Omental fat pad (tissue), 4 donors: ENCODE results near the gene WDR53. TPM values are rescaled to one million over a fixed set of nuclear protein-coding genes. Genes with fewer than 3 reads are reported as not detected.
"Not testable (repeated sequence)": the region's sequence is repeated elsewhere in the genome, so short reads cannot be mapped to it uniquely, and the experiment has no call there.

Experiments
- ATAC-seq: fragments of 150-250 bp; one replicate; pipeline ENCODE4 v1.9.1; 2016; ENCODE audit warnings: mild to moderate bottlenecking, moderate library complexity; ENCODE audit not compliant: low FRiP score
- DNase-seq: peaks from one replicate; pipeline ENCODE4 v3.0.0-alpha.2; 2019; ENCODE audit warnings: low spot score
- total RNA-seq, 4 donors: library from RNA; depleted of rRNA; stranded (reverse); fragments of >200 nt; gene quantifications; one replicate each; pipeline ENCODE4 v1.1.0, GENCODE V29; 2016
- TF ChIP-seq, protein P1 (sequence below), 3 donors: fragments of 450-650 bp; IDR thresholded peaks; one replicate each; pipeline ENCODE4 v1.5.1; 2016 to 2017; ENCODE audit warnings: antibody characterized with exemption in 3 of 3, mild to moderate bottlenecking in 3 of 3, moderate library complexity in 2 of 3

Gene WDR53
- total RNA-seq, 4 donors from 2014 or later, result 2.4 to 5.6 (median 3.5) TPM

DNA sequence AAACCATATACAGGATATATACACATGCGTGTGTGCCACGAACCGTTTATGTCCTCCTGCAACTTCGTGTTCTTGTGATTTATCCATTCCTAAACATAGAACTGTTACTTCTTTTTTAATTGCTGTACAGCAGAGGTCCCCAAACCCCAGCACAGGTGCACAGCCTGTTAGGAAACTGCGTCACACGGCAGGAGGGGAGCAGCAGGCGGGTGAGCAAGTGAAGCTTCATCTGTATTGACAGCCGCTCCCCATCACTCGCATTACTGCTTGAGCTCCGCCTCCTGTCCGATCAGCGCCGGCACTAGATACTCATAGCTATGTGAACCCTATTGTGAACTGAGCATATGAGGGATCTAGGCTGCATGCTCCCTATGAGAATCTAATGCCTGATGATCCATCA is 36.2 kb upstream of the WDR53 start:
- ATAC-seq (no peak), DNase-seq (no peak)
- TF ChIP-seq, protein P1, sequence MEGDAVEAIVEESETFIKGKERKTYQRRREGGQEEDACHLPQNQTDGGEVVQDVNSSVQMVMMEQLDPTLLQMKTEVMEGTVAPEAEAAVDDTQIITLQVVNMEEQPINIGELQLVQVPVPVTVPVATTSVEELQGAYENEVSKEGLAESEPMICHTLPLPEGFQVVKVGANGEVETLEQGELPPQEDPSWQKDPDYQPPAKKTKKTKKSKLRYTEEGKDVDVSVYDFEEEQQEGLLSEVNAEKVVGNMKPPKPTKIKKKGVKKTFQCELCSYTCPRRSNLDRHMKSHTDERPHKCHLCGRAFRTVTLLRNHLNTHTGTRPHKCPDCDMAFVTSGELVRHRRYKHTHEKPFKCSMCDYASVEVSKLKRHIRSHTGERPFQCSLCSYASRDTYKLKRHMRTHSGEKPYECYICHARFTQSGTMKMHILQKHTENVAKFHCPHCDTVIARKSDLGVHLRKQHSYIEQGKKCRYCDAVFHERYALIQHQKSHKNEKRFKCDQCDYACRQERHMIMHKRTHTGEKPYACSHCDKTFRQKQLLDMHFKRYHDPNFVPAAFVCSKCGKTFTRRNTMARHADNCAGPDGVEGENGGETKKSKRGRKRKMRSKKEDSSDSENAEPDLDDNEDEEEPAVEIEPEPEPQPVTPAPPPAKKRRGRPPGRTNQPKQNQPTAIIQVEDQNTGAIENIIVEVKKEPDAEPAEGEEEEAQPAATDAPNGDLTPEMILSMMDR (IDR thresholded peaks at IDR 0.05), result no peak

DNA sequence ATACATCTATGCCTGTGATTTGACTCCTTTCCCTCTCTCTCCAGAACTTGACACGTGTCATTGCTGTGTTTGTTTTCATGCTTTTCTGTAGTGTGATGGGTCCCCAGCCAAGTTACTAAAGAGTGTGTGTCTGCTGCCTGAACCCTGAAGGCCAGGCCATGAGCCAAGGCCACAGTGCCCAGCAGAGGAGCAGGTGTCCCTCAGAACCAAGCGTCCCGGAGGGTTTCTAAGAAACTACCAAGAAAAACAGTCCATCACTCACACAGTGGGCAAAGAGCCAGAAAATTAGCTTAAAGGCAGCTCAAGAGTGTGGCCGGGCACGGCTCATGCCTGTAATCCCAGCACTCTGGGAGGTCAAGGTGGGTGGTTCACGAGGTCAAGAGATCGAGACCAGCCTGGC is 35.3 kb upstream of the WDR53 start:
- TF ChIP-seq, protein P1 (IDR thresholded peaks at IDR 0.05), result no peak
- DNase-seq (no peak), ATAC-seq (no peak)

DNA sequence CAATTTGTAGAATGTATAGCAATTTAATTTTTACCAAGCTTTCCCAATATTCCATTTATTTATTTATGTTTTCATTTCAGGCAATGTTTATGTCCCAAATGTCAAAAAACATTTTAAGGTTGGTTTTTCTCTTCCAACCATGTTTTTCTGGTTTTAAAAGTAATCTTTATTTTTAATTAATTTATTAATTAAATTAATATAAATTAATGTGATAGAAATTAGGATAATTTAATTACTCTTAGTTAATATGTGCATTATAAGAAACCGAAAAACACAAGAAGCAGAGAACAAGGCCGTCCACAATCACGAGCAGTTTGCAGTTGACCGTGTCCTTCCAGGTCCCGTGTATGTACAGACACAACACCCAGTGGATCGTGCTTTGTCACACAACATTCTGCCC is 34.3 kb upstream of the WDR53 start:
- no peak for DNase-seq
- ATAC-seq, result no peak
- TF ChIP-seq, protein P1 (IDR thresholded peaks at IDR 0.05), result no peak

DNA sequence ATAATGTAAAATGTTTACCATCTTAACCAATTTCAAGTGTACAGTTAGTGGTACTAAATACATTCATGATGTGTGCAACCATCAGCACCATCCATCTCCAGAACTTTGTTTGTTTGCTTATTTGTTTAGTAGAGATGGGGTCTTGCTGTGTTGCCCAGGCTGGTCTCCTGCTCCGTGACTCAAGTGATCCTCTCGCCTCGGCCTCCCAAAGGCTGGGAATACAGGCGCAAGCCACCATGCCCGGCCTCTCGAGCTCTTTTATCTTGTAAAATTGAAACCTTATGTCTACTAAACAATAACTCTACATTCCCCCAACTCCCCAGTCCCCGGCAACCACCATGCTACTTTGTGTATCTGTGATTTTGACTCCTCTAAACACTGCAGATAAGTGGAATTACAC is 32.0 kb upstream of the WDR53 start:
- DNase-seq, result no peak
- ATAC-seq, result no peak
- TF ChIP-seq, protein P1 (IDR thresholded peaks at IDR 0.05), result no peak

DNA sequence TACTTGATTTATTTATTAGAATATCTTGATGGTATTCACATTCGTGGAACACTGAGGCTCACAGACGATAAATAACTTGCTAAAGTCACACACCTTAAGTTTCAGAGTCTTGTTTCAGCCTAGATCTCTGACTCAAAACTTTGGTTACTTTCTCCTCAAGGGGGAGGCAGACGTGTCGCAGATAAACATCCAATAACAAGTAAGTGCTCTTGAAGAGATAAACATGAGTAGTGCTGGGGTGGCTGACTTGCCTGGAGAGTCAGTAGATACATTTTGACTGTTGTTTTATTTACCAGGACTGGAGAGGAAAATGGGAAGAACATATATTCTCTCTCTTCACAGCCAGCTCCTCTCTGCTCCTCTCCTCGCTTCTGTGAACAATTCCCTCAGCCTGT is 31.4 kb upstream of the WDR53 start:
- ATAC-seq (no peak), DNase-seq (no peak)
- TF ChIP-seq, protein P1 (IDR thresholded peaks at IDR 0.05), result no peak

DNA sequence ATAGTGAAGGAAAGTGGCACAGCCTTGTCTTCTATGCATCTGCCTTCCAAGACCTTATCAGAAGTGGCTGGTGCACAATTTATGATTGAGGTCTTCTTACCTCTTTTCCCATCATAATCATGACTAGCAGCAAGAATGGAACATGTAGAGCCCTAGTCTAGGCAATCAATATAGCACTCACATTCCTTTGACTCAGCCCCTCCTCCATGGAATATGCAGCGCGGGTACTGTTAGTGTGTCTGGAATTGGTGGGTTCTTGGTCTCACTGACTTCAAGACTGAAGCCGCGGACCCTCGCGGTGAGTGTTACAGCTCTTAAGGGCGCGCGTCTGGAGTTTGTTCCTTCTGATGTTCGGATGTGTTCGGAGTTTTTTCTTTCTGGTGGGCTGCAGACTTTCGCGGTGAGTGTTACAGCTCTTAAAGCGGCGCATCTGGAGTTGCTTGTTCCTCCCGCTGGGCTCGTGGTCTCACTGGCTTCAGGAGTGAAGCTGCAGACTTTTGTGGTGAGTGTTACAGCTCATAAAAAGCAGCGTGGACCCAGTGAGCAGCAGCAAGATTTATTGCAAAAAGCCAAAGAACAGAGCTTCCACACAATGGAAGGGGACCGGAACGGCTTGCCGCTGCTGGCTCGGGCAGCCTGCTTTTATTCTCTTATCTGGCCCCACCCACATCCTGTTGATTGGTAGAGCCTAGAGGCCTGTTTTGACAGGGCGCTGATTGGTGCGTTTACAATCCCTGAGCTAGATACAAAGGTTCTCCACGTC is 29.8 kb upstream of the WDR53 start:
- DNase-seq, ATAC-seq: not testable (repeated sequence)

DNA sequence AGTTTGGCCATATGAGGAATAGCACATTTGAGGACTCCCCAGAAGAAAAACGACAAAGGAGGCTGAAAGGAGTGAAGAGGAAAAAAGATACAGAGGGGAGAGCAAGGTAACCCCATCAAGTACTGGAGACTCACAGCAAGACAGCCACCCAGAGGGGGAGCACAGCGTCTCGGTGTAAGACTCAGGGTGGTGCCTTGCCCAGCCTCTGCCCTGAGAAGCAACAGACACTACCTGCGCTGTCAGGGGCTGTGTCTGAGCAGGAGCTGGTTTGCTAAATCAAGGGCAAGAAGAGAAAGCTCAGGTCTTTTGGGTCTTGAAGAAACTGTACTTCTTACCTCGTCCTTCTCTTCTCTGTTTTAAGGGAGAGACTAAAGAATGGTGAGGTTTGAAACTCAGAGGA is 28.0 kb upstream of the WDR53 start:
- DNase-seq (no peak), ATAC-seq (no peak)
- TF ChIP-seq, protein P1 (IDR thresholded peaks at IDR 0.05), result no peak
